Epithelial cell of esophagus (primary cell): Measurements from ENCODE around the gene CD14.

Experiments
- DNase-seq: peaks from one replicate; pipeline ENCODE4 v3.0.0; 2010; ENCODE audit warnings: low read depth
- H3K4me3 ChIP-seq: 2 replicates; pipeline ENCODE4 v1.5.1; 2011; ENCODE audit warnings: mild to moderate bottlenecking, low read length, control low read depth
- CTCF ChIP-seq: IDR thresholded peaks from 2 replicates; pipeline ENCODE4 v1.5.1; 2011; ENCODE audit warnings: low read depth, mild to moderate bottlenecking, low read length, control low read depth, inconsistent platforms; ENCODE audit not compliant: insufficient read depth; ENCODE audit errors: missing control alignments

Gene CD14

GRCh38 chr5:140633021-140633471 lies at the start of gene CD14:
TSS of gene CD14 (minus strand) at chr5:140633175. CDS start at chr5:140633071, 104 bp downstream.
- TF ChIP-seq CTCF: no peak
- peak; percentile 77 for DNase-seq
- H3K4me3 ChIP-seq: peak within 1 kb of the TSS; percentile 41

GRCh38 chr5:140678993-140679392 lies 46.0 kb upstream of the CD14 start:
- no peak overlapping the region for H3K4me3 ChIP-seq
- TF ChIP-seq CTCF: no peak
- no peak for DNase-seq

- no peak for DNase-seq
- no peak for TF ChIP-seq CTCF
- H3K4me3 ChIP-seq: no peak overlapping the region
These were observed 45.0 kb upstream of the CD14 start for GRCh38 chr5:140677947-140678346.

- no peak for DNase-seq
- no peak overlapping the region for H3K4me3 ChIP-seq
- no peak for TF ChIP-seq CTCF
These were observed 41.7 kb upstream of the CD14 start for GRCh38 chr5:140674629-140675028.

GRCh38 chr5:140674211-140674610 lies 41.2 kb upstream of the CD14 start:
- no peak for DNase-seq
- TF ChIP-seq CTCF: no peak
- no peak overlapping the region for H3K4me3 ChIP-seq

GRCh38 chr5:140673187-140673976 lies 40.4 kb upstream of the CD14 start, which contains the start of gene DND1:
TSS of gene DND1 (minus strand) at chr5:140673576. CDS start at chr5:140673542, 34 bp downstream.
- H3K4me3 ChIP-seq: no peak within 1 kb of the TSS
- TF ChIP-seq CTCF: no peak
- no peak for DNase-seq
